ENCODE measurements around the gene MYO15B.

MYO15B gene

GRCh38 chr17:75602644-75603043, 15.0 kb downstream of the MYO15B start:
- no peaks in the 10 kb centered on the region for H3K27me3 ChIP-seq (ENCODE audit: control insufficient read depth, insufficient read depth, low read length)
- H3K36me3 ChIP-seq (ENCODE audit: control insufficient read depth, insufficient read depth, low read length): no peaks in the 10 kb centered on the region
- no peak overlapping the region for H3K27ac ChIP-seq (ENCODE audit: low read length)
- no peaks in the 10 kb centered on the region; the same call in 1 of the 2 replicates for H3K4me1 ChIP-seq (ENCODE audit: control insufficient read depth, insufficient read depth, low read length)
- DNase-seq (ENCODE audit: low read depth, low spot score): no peak
- H3K9me3 ChIP-seq (ENCODE audit: control insufficient read depth, insufficient read depth, low read length): no peaks in the 10 kb centered on the region
- H3K4me3 ChIP-seq (ENCODE audit: low read length): no peak overlapping the region
- no CpG with 5 or more reads among the region's 12 CpGs for WGBS (ENCODE audit: insufficient coverage, insufficient read length)

DNA sequence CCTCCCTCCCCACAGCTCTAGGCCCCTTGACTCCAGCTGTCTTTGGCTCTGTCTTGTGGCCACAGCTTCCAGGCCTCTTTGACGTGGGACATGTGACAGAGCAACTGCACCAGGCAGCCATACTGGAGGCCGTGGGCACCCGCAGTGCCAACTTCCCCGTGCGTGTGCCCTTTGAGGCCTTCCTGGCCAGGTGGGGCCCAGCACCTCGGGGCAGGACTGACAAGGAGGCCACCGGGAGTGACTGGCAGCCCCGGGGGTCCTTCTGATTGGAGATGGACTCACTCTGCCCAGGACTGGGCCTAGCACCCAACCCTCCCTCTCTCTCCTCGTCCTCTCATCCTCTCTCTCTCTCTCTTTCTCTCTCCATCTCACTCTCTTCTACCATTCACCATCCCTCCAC, 15.5 kb downstream of the MYO15B start:
- Histone ChIP-seq H3K4me3 (ENCODE audit: low read length) (no peak overlapping the region), H3K36me3 (ENCODE audit: control insufficient read depth, insufficient read depth, low read length) (no peaks in the 10 kb centered on the region), H3K27ac (ENCODE audit: low read length) (no peak overlapping the region), H3K4me1 (ENCODE audit: control insufficient read depth, insufficient read depth, low read length) (no peaks in the 10 kb centered on the region; the same call in 1 of the 2 replicates), H3K27me3 (ENCODE audit: control insufficient read depth, insufficient read depth, low read length) (no peaks in the 10 kb centered on the region), H3K9me3 (ENCODE audit: control insufficient read depth, insufficient read depth, low read length) (no peaks in the 10 kb centered on the region)
- no peak for DNase-seq (ENCODE audit: low read depth, low spot score)
- 100% methylated on average over 1 of the region's 9 CpGs for WGBS (ENCODE audit: insufficient coverage, insufficient read length)

DNA sequence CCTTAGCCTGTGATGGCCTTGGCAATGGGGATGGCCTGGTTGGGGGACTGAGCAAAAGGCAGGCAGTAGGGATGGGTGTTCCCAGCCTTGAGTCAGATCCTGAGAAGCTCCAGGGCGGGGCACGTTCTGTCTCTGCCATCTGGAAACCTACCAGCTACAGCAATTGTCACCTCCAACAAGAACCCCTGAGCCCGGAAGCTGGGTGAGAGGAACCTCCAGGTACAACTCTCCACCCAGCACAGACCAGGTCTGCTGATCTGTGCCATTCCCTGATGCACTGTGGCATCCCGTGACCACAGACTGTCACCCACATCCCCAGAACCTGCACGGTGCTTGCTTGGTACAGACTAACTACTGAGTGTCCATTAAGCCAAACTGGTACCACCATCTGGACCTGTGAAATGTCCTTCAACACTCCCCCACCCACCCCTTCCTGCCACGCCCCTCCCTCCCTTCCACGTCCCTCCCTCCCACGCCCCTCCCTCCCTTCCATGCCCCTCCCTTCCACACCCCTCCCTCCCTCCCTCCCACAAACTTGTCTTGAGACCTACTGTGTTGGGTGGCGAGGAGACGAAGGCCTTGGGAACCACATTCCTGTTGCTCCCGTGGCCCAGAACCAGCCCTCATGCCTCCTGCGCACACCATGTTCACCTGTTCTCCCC, 16.6 kb downstream of the MYO15B start:
- Histone ChIP-seq H3K4me3 (ENCODE audit: low read length) (no peak overlapping the region), H3K9me3 (ENCODE audit: control insufficient read depth, insufficient read depth, low read length) (no peaks in the 10 kb centered on the region), H3K4me1 (ENCODE audit: control insufficient read depth, insufficient read depth, low read length) (no peaks in the 10 kb centered on the region; the same call in 1 of the 2 replicates), H3K27ac (ENCODE audit: low read length) (no peak overlapping the region), H3K27me3 (ENCODE audit: control insufficient read depth, insufficient read depth, low read length) (no peaks in the 10 kb centered on the region), H3K36me3 (ENCODE audit: control insufficient read depth, insufficient read depth, low read length) (no peaks in the 10 kb centered on the region)
- no peak for DNase-seq (ENCODE audit: low read depth, low spot score)
- WGBS (ENCODE audit: insufficient coverage, insufficient read length): no CpG with 5 or more reads among the region's 12 CpGs

GRCh38 chr17:75605790-75606189, 18.2 kb downstream of the MYO15B start:
- H3K4me3 ChIP-seq (ENCODE audit: low read length): no peak overlapping the region
- H3K4me1 ChIP-seq (ENCODE audit: control insufficient read depth, insufficient read depth, low read length): no peaks in the 10 kb centered on the region; the same call in 1 of the 2 replicates
- H3K36me3 ChIP-seq (ENCODE audit: control insufficient read depth, insufficient read depth, low read length): no peaks in the 10 kb centered on the region
- H3K9me3 ChIP-seq (ENCODE audit: control insufficient read depth, insufficient read depth, low read length): no peaks in the 10 kb centered on the region
- no CpG with 5 or more reads among the region's 16 CpGs for WGBS (ENCODE audit: insufficient coverage, insufficient read length)
- no peaks in the 10 kb centered on the region for H3K27me3 ChIP-seq (ENCODE audit: control insufficient read depth, insufficient read depth, low read length)
- no peak for DNase-seq (ENCODE audit: low read depth, low spot score)
- H3K27ac ChIP-seq (ENCODE audit: low read length): no peak overlapping the region

DNA sequence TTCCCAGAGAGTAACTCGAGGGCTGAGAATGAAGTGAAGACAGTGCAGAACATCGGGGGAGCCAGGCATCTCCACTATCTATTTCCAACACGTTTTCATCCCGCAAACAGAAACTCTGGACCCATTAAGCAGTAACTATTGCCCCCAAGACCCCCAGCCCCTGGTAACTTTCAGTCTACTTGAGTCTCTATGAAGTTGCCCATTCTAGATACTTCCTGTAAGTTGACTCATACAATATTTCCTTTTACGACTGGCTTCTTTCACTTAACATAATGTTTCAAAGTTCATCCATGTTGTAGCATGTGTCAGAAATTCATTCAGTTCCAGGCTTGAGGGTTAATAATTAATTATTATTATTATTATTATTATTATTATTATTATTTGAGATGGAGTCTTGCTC, 19.5 kb downstream of the MYO15B start:
- no CpG with 5 or more reads among the region's 5 CpGs for WGBS (ENCODE audit: insufficient coverage, insufficient read length)
- H3K9me3 ChIP-seq (ENCODE audit: control insufficient read depth, insufficient read depth, low read length): no peaks in the 10 kb centered on the region

DNA sequence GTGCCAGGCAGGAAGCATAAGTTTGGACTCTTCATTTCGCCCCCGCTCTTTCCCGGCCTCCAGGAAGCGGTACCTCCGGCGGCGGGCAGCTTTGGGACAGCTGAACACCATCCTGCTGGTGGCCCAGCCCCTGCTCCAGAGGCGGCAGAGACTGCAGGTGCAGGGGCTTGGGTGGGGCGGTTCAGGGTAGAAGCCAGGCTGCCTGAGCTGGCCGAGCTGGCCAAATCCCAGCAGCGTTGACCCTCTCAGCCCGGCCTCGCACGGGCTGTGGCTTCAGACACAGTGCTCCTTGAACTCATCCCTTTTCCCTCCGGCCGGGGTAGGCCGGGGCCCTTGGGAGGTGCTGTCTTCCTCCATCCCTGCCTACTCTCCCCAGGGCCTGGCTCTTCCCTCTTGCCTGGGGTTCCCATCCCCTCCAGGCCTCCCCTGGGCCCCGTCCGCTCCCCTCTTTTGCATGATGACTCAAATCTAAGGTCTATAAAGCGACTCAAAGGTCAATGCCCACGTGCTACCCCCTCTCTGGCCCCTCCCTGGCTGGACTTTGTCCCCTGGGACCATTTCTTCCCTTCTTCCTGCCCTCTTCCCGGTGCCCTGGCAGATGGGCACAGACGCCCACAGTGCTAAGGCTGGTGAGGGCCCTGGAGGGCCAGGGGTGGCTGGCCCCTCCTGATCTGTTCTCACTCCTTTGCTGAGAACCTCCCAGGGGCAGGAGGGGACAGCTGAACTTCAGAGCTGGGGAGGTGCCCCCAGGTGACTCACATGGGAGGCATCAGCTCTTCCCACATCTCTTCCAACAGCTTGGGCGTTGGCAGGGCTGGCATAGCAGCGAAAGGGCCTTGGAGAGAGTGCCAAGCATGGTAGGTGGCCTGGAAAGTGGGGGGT, 22.7 kb downstream of the MYO15B start:
- Histone ChIP-seq H3K36me3 (ENCODE audit: control insufficient read depth, insufficient read depth, low read length) (no peaks in the 10 kb centered on the region; the same call in 1 of the 2 replicates), H3K4me3 (ENCODE audit: low read length) (no peak overlapping the region), H3K27ac (ENCODE audit: low read length) (no peak overlapping the region), H3K9me3 (ENCODE audit: control insufficient read depth, insufficient read depth, low read length) (no peaks in the 10 kb centered on the region), H3K27me3 (ENCODE audit: control insufficient read depth, insufficient read depth, low read length) (no peaks in the 10 kb centered on the region), H3K4me1 (ENCODE audit: control insufficient read depth, insufficient read depth, low read length) (no peaks in the 10 kb centered on the region)
- WGBS (ENCODE audit: insufficient coverage, insufficient read length): no CpG with 5 or more reads among the region's 25 CpGs
- no peak for DNase-seq (ENCODE audit: low read depth, low spot score)

More for the DNA sequence above, 19.5 kb downstream of the MYO15B start:
- H3K4me1 ChIP-seq (ENCODE audit: control insufficient read depth, insufficient read depth, low read length): no peaks in the 10 kb centered on the region
- no peaks in the 10 kb centered on the region for H3K36me3 ChIP-seq (ENCODE audit: control insufficient read depth, insufficient read depth, low read length)
- no peak overlapping the region for H3K4me3 ChIP-seq (ENCODE audit: low read length)
- DNase-seq (ENCODE audit: low read depth, low spot score): no peak
- H3K27me3 ChIP-seq (ENCODE audit: control insufficient read depth, insufficient read depth, low read length): no peaks in the 10 kb centered on the region
- H3K27ac ChIP-seq (ENCODE audit: low read length): no peak overlapping the region

DNA sequence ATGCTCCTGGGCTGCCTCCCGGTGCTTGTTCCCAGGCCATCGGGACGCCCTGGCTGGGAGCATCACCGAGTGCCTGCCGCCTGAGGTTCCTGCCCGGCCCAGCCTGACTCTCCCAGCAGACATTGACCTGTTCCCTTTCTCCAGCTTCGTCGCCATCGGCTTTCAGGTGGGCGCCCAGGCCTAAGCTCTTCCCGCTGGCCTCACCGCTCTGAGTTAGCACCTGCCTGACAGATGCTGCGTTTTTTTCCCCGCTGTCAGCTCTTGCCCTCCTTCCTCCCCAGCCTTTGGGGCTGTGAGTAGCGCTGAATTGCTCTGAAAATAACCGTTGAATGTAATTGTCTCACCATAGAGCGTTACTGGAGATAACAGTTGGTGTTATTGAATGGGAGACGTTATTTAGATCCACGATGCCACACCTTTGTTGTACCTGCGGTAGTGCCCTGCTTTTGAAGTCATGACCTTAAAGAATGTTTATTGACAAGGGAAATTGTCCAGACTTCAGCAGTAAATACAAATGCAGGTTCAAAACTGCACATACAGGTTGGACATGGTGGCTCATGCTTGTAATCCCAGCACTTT, 24.3 kb downstream of the MYO15B start:
- no CpG with 5 or more reads among the region's 20 CpGs for WGBS (ENCODE audit: insufficient coverage, insufficient read length)
- no peak for DNase-seq (ENCODE audit: low read depth, low spot score)
- Histone ChIP-seq H3K27ac (ENCODE audit: low read length) (no peak overlapping the region), H3K27me3 (ENCODE audit: control insufficient read depth, insufficient read depth, low read length) (no peaks in the 10 kb centered on the region), H3K4me1 (ENCODE audit: control insufficient read depth, insufficient read depth, low read length) (no peaks in the 10 kb centered on the region), H3K36me3 (ENCODE audit: control insufficient read depth, insufficient read depth, low read length) (no peaks in the 10 kb centered on the region; the same call in 1 of the 2 replicates), H3K9me3 (ENCODE audit: control insufficient read depth, insufficient read depth, low read length) (no peaks in the 10 kb centered on the region), H3K4me3 (ENCODE audit: low read length) (no peak overlapping the region)

DNA sequence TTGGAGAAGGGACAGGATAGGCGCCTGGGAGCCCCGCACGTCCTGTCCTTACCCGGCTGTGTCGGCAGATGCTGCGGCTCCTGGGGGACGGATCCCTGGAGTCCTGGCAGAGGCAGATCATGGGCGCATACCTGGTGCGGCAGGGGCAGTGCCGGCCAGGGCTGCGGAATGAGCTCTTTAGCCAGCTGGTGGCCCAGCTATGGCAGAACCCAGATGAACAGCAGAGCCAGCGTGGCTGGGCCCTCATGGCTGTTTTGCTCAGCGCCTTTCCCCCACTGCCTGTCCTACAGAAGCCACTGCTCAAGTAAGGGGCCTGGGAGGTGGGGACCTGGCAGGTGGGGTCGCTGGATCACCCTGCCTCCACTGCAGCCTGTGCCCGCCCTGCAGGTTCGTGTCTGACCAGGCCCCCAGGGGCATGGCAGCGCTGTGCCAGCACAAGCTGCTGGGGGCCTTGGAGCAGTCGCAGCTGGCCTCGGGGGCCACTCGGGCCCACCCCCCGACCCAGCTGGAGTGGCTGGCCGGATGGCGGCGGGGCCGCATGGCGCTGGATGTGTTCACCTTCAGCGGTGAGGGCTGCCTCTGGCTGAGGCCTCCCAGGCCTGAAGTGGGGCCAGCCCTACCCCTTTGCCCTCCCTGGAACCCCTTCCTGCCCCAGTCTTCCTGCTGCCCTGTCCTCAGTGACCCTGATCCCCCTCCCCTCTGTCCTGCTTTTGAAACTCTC, 25.5 kb downstream of the MYO15B start:
- no peaks in the 10 kb centered on the region; the same call in 1 of the 2 replicates for H3K36me3 ChIP-seq (ENCODE audit: control insufficient read depth, insufficient read depth, low read length)
- no CpG with 5 or more reads among the region's 27 CpGs for WGBS (ENCODE audit: insufficient coverage, insufficient read length)
- no peak for DNase-seq (ENCODE audit: low read depth, low spot score)
- no peaks in the 10 kb centered on the region for H3K4me1 ChIP-seq (ENCODE audit: control insufficient read depth, insufficient read depth, low read length)
- no peaks in the 10 kb centered on the region for H3K27me3 ChIP-seq (ENCODE audit: control insufficient read depth, insufficient read depth, low read length)
- H3K9me3 ChIP-seq (ENCODE audit: control insufficient read depth, insufficient read depth, low read length): no peaks in the 10 kb centered on the region
- no peak overlapping the region for H3K4me3 ChIP-seq (ENCODE audit: low read length)
- no peak overlapping the region for H3K27ac ChIP-seq (ENCODE audit: low read length)

DNA sequence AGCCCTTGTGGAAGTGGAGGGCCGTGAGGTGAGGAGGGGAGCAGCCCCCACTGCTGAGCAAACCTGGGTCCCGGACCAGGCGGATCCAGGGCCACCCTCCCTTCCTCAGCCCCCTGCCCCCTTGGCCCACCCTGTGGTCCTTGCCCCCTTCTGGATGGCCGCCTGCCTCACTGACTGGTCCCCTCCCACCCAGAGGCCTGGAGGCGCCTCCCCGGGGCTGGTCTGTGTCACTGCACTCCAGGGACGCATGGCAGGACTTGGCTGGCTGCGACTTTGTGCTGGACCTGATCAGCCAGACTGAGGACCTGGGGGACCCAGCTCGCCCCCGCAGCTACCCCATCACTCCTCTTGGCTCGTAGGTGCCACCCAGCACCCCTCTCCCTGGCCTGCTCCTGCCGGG, 26.4 kb downstream of the MYO15B start:
- Histone ChIP-seq H3K36me3 (ENCODE audit: control insufficient read depth, insufficient read depth, low read length) (no peaks in the 10 kb centered on the region; the same call in 1 of the 2 replicates), H3K9me3 (ENCODE audit: control insufficient read depth, insufficient read depth, low read length) (no peaks in the 10 kb centered on the region), H3K4me3 (ENCODE audit: low read length) (no peak overlapping the region), H3K27me3 (ENCODE audit: control insufficient read depth, insufficient read depth, low read length) (no peaks in the 10 kb centered on the region), H3K27ac (ENCODE audit: low read length) (no peak overlapping the region), H3K4me1 (ENCODE audit: control insufficient read depth, insufficient read depth, low read length) (no peaks in the 10 kb centered on the region)
- no CpG with 5 or more reads among the region's 12 CpGs for WGBS (ENCODE audit: insufficient coverage, insufficient read length)
- no peak for DNase-seq (ENCODE audit: low read depth, low spot score)

All from iPS DF 6.9 (cell line).